ENCODE data around the gene MAT2A.
A peak's percentile ranks its signal among the peaks of the same experiment; 100 is the strongest.
"Not testable (repeated sequence)": the region's sequence is repeated elsewhere in the genome, so short reads cannot be mapped to it uniquely, and the experiment has no call there.

MAT2A gene

GRCh38 chr2:85547859-85548607 is 9.1 kb downstream of the MAT2A start:
- DNase-seq, result no peak

GRCh38 chr2:85548608-85548900 is 9.6 kb downstream of the MAT2A start:
- DNase-seq, result no peak

- no peak for DNase-seq
Observed at GRCh38 chr2:85549095-85549494, 10.1 kb downstream of the MAT2A start.

- DNase-seq, result no peak
Observed at GRCh38 chr2:85549826-85550225, 10.9 kb downstream of the MAT2A start.

- DNase-seq, result no peak
Observed at GRCh38 chr2:85550486-85550885, 11.5 kb downstream of the MAT2A start.

- peak; percentile 75 for DNase-seq
Observed at GRCh38 chr2:85551698-85552678, 13.0 kb downstream of the MAT2A start.

GRCh38 chr2:85553184-85553583 is 14.2 kb downstream of the MAT2A start:
- no peak for DNase-seq

GRCh38 chr2:85554980-85555612 is 16.1 kb downstream of the MAT2A start:
- no peak for DNase-seq

GRCh38 chr2:85557130-85557529 is 18.2 kb downstream of the MAT2A start:
- no peak for DNase-seq

- DNase-seq, result no peak
Observed at GRCh38 chr2:85558160-85558559, 19.2 kb downstream of the MAT2A start.

GRCh38 chr2:85560403-85560726 is 21.4 kb downstream of the MAT2A start:
- DNase-seq, result not testable (repeated sequence)

GRCh38 chr2:85560812-85561279 is 21.9 kb downstream of the MAT2A start:
- DNase-seq, result no peak

- peak; percentile 96 for DNase-seq
Observed at GRCh38 chr2:85561280-85562212, 22.6 kb downstream of the MAT2A start, which contains the start of gene GGCX. Gene GGCX (minus strand): TSS chr2:85561493. CDS start chr2:85561428, 65 bp downstream.

- DNase-seq, result no peak
Observed at GRCh38 chr2:85564144-85564563, 25.2 kb downstream of the MAT2A start.

GRCh38 chr2:85566265-85566664 is 27.3 kb downstream of the MAT2A start:
- DNase-seq, result no peak

GRCh38 chr2:85575739-85576138 is 36.8 kb downstream of the MAT2A start:
- DNase-seq, result no peak

- no peak for DNase-seq
Observed at GRCh38 chr2:85577063-85577385, 38.1 kb downstream of the MAT2A start.

GRCh38 chr2:85577386-85578242 is 38.6 kb downstream of the MAT2A start, which contains the start of gene VAMP8:
Gene VAMP8 (plus strand): TSS chr2:85577586. CDS start chr2:85577647, 61 bp downstream.
- no peak for DNase-seq

- DNase-seq, result no peak
Observed at GRCh38 chr2:85578243-85579180, 39.5 kb downstream of the MAT2A start.

GRCh38 chr2:85579266-85579935 is 40.4 kb downstream of the MAT2A start:
- no peak for DNase-seq

All from NCI-H345 (cell line).